ENCODE measurements around the gene PACS1. TPM values are rescaled to one million over a fixed set of nuclear protein-coding genes. Genes with fewer than 3 reads are reported as not detected.
"Not testable (repeated sequence)": the region's sequence is repeated elsewhere in the genome, so short reads cannot be mapped to it uniquely, and the experiment has no call there.

PACS1 gene
- polyA plus RNA-seq, 1 of the 3 experiments (the other 2 are of a cell fraction), result 37.3 TPM

- peaks cover 86% of the 10 kb centered on the region for H3K79me2 ChIP-seq (ENCODE audit: insufficient read depth)
- H3K4me1 ChIP-seq (ENCODE audit: control insufficient read depth in 1 of 2, insufficient read depth in 2 of 2, low read depth in 1 of 2, low read length in 1 of 2), result peaks cover 0 to 5% of the 10 kb centered on the region in 2 experiments; a peak in 2 of 4 replicates
- no peak overlapping the region for H3K4me3 ChIP-seq (ENCODE audit: low read depth in 2 of 2, low read length in 1 of 2)
- H3F3A ChIP-seq (replicated peaks; ENCODE audit: insufficient read depth), result no peaks in the 10 kb centered on the region
- WGBS (ENCODE audit: low lambda C conversion rate), result 98% methylated on average over 4 of the region's 4 CpGs
- no peak overlapping the region for H2AFZ ChIP-seq (ENCODE audit: low read depth)
- ChIA-PET CTCF (no interaction called here), POLR2A (no interaction called here)
- H3K36me3 ChIP-seq (replicated peaks in 1 of 2; ENCODE audit: control insufficient read depth in 1 of 2, insufficient read depth in 2 of 2, low read length in 1 of 2), result peaks cover 0 to 22% of the 10 kb centered on the region in 2 experiments
- H3K27me3 ChIP-seq (ENCODE audit: insufficient read depth), result no peaks in the 10 kb centered on the region
- DNase-seq, result no peak
- H3K9me2 ChIP-seq, result no peaks in the 10 kb centered on the region
- H3K27ac ChIP-seq (ENCODE audit: low read depth in 2 of 2, low read length in 1 of 2), result no peak overlapping the region
- H3K9ac ChIP-seq, result no peak overlapping the region
- TF ChIP-seq CHD2 (IDR thresholded peaks at IDR 0.05; ENCODE audit: low read length, partially characterized antibody), result no peak
- TF ChIP-seq TEAD4 (IDR thresholded peaks at IDR 0.05; ENCODE audit: borderline replicate concordance, insufficient read depth), result no peak
- TF ChIP-seq FOXM1 (IDR thresholded peaks at IDR 0.05; ENCODE audit: low read depth), result no peak
- TF ChIP-seq MAX (IDR thresholded peaks at IDR 0.05; ENCODE audit: low read depth), result no peak
- no peak for TF ChIP-seq NFIC (IDR thresholded peaks at IDR 0.05; ENCODE audit: borderline replicate concordance)
- TF ChIP-seq, protein P1, sequence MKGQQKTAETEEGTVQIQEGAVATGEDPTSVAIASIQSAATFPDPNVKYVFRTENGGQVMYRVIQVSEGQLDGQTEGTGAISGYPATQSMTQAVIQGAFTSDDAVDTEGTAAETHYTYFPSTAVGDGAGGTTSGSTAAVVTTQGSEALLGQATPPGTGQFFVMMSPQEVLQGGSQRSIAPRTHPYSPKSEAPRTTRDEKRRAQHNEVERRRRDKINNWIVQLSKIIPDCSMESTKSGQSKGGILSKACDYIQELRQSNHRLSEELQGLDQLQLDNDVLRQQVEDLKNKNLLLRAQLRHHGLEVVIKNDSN (IDR thresholded peaks at IDR 0.05; ENCODE audit: borderline replicate concordance, low read depth), result no peak
- TF ChIP-seq, protein P2, sequence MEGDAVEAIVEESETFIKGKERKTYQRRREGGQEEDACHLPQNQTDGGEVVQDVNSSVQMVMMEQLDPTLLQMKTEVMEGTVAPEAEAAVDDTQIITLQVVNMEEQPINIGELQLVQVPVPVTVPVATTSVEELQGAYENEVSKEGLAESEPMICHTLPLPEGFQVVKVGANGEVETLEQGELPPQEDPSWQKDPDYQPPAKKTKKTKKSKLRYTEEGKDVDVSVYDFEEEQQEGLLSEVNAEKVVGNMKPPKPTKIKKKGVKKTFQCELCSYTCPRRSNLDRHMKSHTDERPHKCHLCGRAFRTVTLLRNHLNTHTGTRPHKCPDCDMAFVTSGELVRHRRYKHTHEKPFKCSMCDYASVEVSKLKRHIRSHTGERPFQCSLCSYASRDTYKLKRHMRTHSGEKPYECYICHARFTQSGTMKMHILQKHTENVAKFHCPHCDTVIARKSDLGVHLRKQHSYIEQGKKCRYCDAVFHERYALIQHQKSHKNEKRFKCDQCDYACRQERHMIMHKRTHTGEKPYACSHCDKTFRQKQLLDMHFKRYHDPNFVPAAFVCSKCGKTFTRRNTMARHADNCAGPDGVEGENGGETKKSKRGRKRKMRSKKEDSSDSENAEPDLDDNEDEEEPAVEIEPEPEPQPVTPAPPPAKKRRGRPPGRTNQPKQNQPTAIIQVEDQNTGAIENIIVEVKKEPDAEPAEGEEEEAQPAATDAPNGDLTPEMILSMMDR (IDR thresholded peaks at IDR 0.05), result no peak
- TF ChIP-seq NRF1 (IDR thresholded peaks at IDR 0.05; ENCODE audit: low read depth, low read length), result no peak
- TF ChIP-seq SIN3A (IDR thresholded peaks at IDR 0.05; ENCODE audit: borderline replicate concordance, low read depth, low read length), result no peak
- TF ChIP-seq JUND (IDR thresholded peaks at IDR 0.05), result no peak
- TF ChIP-seq, protein P3, sequence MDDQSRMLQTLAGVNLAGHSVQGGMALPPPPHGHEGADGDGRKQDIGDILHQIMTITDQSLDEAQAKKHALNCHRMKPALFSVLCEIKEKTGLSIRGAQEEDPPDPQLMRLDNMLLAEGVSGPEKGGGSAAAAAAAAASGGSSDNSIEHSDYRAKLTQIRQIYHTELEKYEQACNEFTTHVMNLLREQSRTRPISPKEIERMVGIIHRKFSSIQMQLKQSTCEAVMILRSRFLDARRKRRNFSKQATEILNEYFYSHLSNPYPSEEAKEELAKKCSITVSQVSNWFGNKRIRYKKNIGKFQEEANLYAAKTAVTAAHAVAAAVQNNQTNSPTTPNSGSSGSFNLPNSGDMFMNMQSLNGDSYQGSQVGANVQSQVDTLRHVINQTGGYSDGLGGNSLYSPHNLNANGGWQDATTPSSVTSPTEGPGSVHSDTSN (IDR thresholded peaks at IDR 0.05), result no peak
- TF ChIP-seq YY1 (IDR thresholded peaks at IDR 0.05; ENCODE audit: low read depth), result no peak
- H3K9me3 ChIP-seq, result no peaks in the 10 kb centered on the region
- H3K4me2 ChIP-seq, result no peak overlapping the region
- peaks cover 27% of the 10 kb centered on the region for H4K20me1 ChIP-seq (ENCODE audit: insufficient read depth)
Observed at GRCh38 chr11:66090288-66090687, 20.2 kb downstream of the PACS1 start.

GRCh38 chr11:66092125-66092524, 22.1 kb downstream of the PACS1 start:
- Histone ChIP-seq H3K36me3 (replicated peaks in 1 of 2; ENCODE audit: control insufficient read depth in 1 of 2, insufficient read depth in 2 of 2, low read length in 1 of 2) (peaks cover 0 to 22% of the 10 kb centered on the region in 2 experiments), H4K20me1 (ENCODE audit: insufficient read depth) (peaks cover 20% of the 10 kb centered on the region), H3K79me2 (ENCODE audit: insufficient read depth) (peaks cover 86% of the 10 kb centered on the region)
- H3F3A ChIP-seq (replicated peaks; ENCODE audit: insufficient read depth); H3K27ac ChIP-seq (ENCODE audit: low read depth in 2 of 2, low read length in 1 of 2); H3K9me2 ChIP-seq; CTCF ChIA-PET; H2AFZ ChIP-seq (ENCODE audit: low read depth); H3K4me2 ChIP-seq; H3K27me3 ChIP-seq (ENCODE audit: insufficient read depth); DNase-seq; H3K4me1 ChIP-seq (ENCODE audit: control insufficient read depth in 1 of 2, insufficient read depth in 2 of 2, low read depth in 1 of 2, low read length in 1 of 2); H3K4me3 ChIP-seq (ENCODE audit: low read depth in 2 of 2, low read length in 1 of 2); H3K9ac ChIP-seq; H3K9me3 ChIP-seq; POLR2A ChIA-PET: not testable (repeated sequence)
- 96% methylated on average over 2 of the region's 2 CpGs for WGBS (ENCODE audit: low lambda C conversion rate)

GRCh38 chr11:66099746-66100145, 29.7 kb downstream of the PACS1 start:
- H3K9me3 ChIP-seq; H2AFZ ChIP-seq (ENCODE audit: low read depth); H3K4me2 ChIP-seq; H3K9ac ChIP-seq; CTCF ChIA-PET; H3F3A ChIP-seq (replicated peaks; ENCODE audit: insufficient read depth); H3K4me3 ChIP-seq (ENCODE audit: low read depth in 2 of 2, low read length in 1 of 2); H3K27me3 ChIP-seq (ENCODE audit: insufficient read depth); H4K20me1 ChIP-seq (ENCODE audit: insufficient read depth); POLR2A ChIA-PET; H3K9me2 ChIP-seq; DNase-seq; H3K36me3 ChIP-seq (replicated peaks in 1 of 2; ENCODE audit: control insufficient read depth in 1 of 2, insufficient read depth in 2 of 2, low read length in 1 of 2): not testable (repeated sequence)
- Histone ChIP-seq H3K27ac (ENCODE audit: low read depth in 2 of 2, low read length in 1 of 2) (0 out of 4 replicates have a peak overlapping the region, but pooled peaks of 1 of the 2 experiments have one; percentile 5), H3K79me2 (ENCODE audit: insufficient read depth) (peaks cover 95% of the 10 kb centered on the region), H3K4me1 (ENCODE audit: control insufficient read depth in 1 of 2, insufficient read depth in 2 of 2, low read depth in 1 of 2, low read length in 1 of 2) (peaks cover 10 to 11% of the 10 kb centered on the region in 2 experiments; a peak in 3 of 4 replicates)
- WGBS (ENCODE audit: low lambda C conversion rate), result 98% methylated on average over 10 of the region's 10 CpGs

Measured in SK-N-SH (cell line).